Ishikawa (cell line): ENCODE data around the gene NDUFAF2.

ENCODE experiments used
- CEBPB ChIP-seq: IDR thresholded peaks from 2 replicates; pipeline ENCODE4 v1.6.1; 2012
- CREB1 ChIP-seq: IDR thresholded peaks from 2 replicates; pipeline ENCODE4 v1.6.1; 2012; ENCODE audit warnings: low read depth
- EGR1 ChIP-seq: IDR thresholded peaks from 2 replicates; pipeline ENCODE4 v1.6.1; 2012
- EP300 ChIP-seq: IDR thresholded peaks from 2 replicates; pipeline ENCODE4 v1.6.1; 2012; ENCODE audit warnings: borderline replicate concordance
- FOXM1 ChIP-seq: IDR thresholded peaks from 2 replicates; pipeline ENCODE4 v1.6.1; 2012; ENCODE audit warnings: low read depth, borderline replicate concordance
- MAX ChIP-seq: IDR thresholded peaks from 2 replicates; pipeline ENCODE4 v1.6.1; 2012
- NFIC ChIP-seq: IDR thresholded peaks from 2 replicates; pipeline ENCODE4 v1.6.1; 2012
- RAD21 ChIP-seq: IDR thresholded peaks from 2 replicates; pipeline ENCODE4 v1.6.1; 2012; ENCODE audit warnings: low read depth
- REST ChIP-seq: IDR thresholded peaks from 2 replicates; pipeline ENCODE4 v1.6.1; 2012; ENCODE audit warnings: low read depth, mild to moderate bottlenecking
- TAF1 ChIP-seq: IDR thresholded peaks from 2 replicates; pipeline ENCODE4 v1.6.1; 2012; ENCODE audit warnings: low read depth, mild to moderate bottlenecking
- TCF12 ChIP-seq: IDR thresholded peaks from 2 replicates; pipeline ENCODE4 v1.6.1; 2012; ENCODE audit warnings: low read depth
- TEAD4 ChIP-seq: IDR thresholded peaks from 2 replicates; pipeline ENCODE4 v1.6.1; 2012
- USF1 ChIP-seq: IDR thresholded peaks from 2 replicates; pipeline ENCODE4 v1.6.1; 2012
- YY1 ChIP-seq: IDR thresholded peaks from 2 replicates; pipeline ENCODE4 v1.6.1; 2012; ENCODE audit warnings: low read depth
- ZBTB7A ChIP-seq: IDR thresholded peaks from 2 replicates; pipeline ENCODE4 v1.6.1; 2012; ENCODE audit warnings: low read depth

NDUFAF2 gene

GRCh38 chr5:60977956-60978737, 33.1 kb downstream of the NDUFAF2 start:
- TF ChIP-seq REST (no peak), EGR1 (no peak), FOXM1 (no peak), MAX (no peak), TAF1 (no peak), TCF12 (no peak), TEAD4 (no peak), CREB1 (no peak), USF1 (no peak), EP300 (no peak), CEBPB (no peak)

- TF ChIP-seq NFIC (no peak), TEAD4 (no peak)
Measured at GRCh38 chr5:60978968-60979367, 34.0 kb downstream of the NDUFAF2 start.

GRCh38 chr5:60980511-60980910, 35.5 kb downstream of the NDUFAF2 start:
- TF ChIP-seq EGR1 (no peak), MAX (no peak), CEBPB (no peak), REST (no peak), TCF12 (no peak), NFIC (no peak), EP300 (no peak), CREB1 (no peak), YY1 (no peak), FOXM1 (no peak), TAF1 (no peak), TEAD4 (no peak), USF1 (no peak), ZBTB7A (no peak), RAD21 (no peak)

GRCh38 chr5:60989790-60990189, 44.8 kb downstream of the NDUFAF2 start:
- no peak for TF ChIP-seq FOXM1
- no peak for TF ChIP-seq TEAD4
- TF ChIP-seq ZBTB7A: no peak
- TF ChIP-seq EGR1: no peak
- TF ChIP-seq RAD21: no peak
- no peak for TF ChIP-seq CEBPB
- no peak for TF ChIP-seq REST
- no peak for TF ChIP-seq EP300
- TF ChIP-seq TAF1: no peak
- no peak for TF ChIP-seq NFIC
- no peak for TF ChIP-seq MAX
- no peak for TF ChIP-seq TCF12
- no peak for TF ChIP-seq YY1
- no peak for TF ChIP-seq USF1
